CD4-positive, alpha-beta T cell treated with Interleukin-1 beta for 1 hour (primary cell): ENCODE data around the gene IRGC.
A peak's percentile ranks its signal among the peaks of the same experiment; 100 is the strongest.
"Not testable (repeated sequence)": the region's sequence is repeated elsewhere in the genome, so short reads cannot be mapped to it uniquely, and the experiment has no call there.

Experiments used
- DNase-seq, 2 donors: peaks; one replicate each; pipeline ENCODE4 v3.0.0-alpha.2; 2020 to 2022

Gene IRGC

GRCh38 chr19:43759515-43759914 lies 43.6 kb downstream of the IRGC start:
- no peak for DNase-seq

GRCh38 chr19:43760941-43761340 lies 45.1 kb downstream of the IRGC start:
- DNase-seq, result no peak

GRCh38 chr19:43762814-43763213 lies 46.9 kb downstream of the IRGC start:
- no peak for DNase-seq

GRCh38 chr19:43763473-43763939 lies 47.6 kb downstream of the IRGC start:
- no peak for DNase-seq

- not testable (repeated sequence) for DNase-seq
Observed at GRCh38 chr19:43764684-43765083, 48.8 kb downstream of the IRGC start.

GRCh38 chr19:43765109-43765876 lies 49.4 kb downstream of the IRGC start:
- peak; percentile 65 to 73 for DNase-seq

GRCh38 chr19:43766755-43767043 lies 50.8 kb downstream of the IRGC start:
- DNase-seq, result no peak

GRCh38 chr19:43767316-43767715 lies 51.4 kb downstream of the IRGC start:
- DNase-seq, result no peak

GRCh38 chr19:43767818-43768217 lies 51.9 kb downstream of the IRGC start:
- DNase-seq, result no peak

- DNase-seq, result peak in 1 of 2 donors; percentile 37
Observed at GRCh38 chr19:43768273-43769050, 52.6 kb downstream of the IRGC start.

- no peak for DNase-seq
Observed at GRCh38 chr19:43769256-43769655, 53.4 kb downstream of the IRGC start.
